T-helper 1 cell treated with Interleukin-12 subunit alpha and Interleukin-12 subunit beta and Interleukin-4 antibody, amounts not matched to agents 30 ng/mL and 1 ng/mL, for 36 hours (primary cell): ENCODE data around the gene BPIFB4. TPM values are rescaled to one million over a fixed set of nuclear protein-coding genes. Genes with fewer than 3 reads are reported as not detected.
"Not testable (repeated sequence)": the region's sequence is repeated elsewhere in the genome, so short reads cannot be mapped to it uniquely, and the experiment has no call there.

Source experiments
- intact Hi-C: fragments of 100-400 bp; cut with micrococcal nuclease; formaldehyde crosslinking; loops from one replicate; pipeline ENCODE4 v1.15.1; 2024
- total RNA-seq: library from RNA; stranded (reverse); gene quantifications from 2 replicates; pipeline ENCODE4 v1.2.3, GENCODE V29; 2022

The BPIFB4 gene
- total RNA-seq, 1 donor from 2014 or later = not detected

- intact Hi-C loops = not testable (repeated sequence)
Measured at GRCh38 chr20:33115501-33115900, 36.1 kb downstream of the BPIFB4 start.

GRCh38 chr20:33119725-33120720 is 40.6 kb downstream of the BPIFB4 start:
- intact Hi-C loops = no loop called here

GRCh38 chr20:33120934-33121333 is 41.5 kb downstream of the BPIFB4 start:
- intact Hi-C loops = no loop called here

- intact Hi-C loops = not testable (repeated sequence)
Measured at GRCh38 chr20:33122297-33122696, 42.9 kb downstream of the BPIFB4 start.

- intact Hi-C loops = no loop called here
Measured at GRCh38 chr20:33124261-33124660, 44.8 kb downstream of the BPIFB4 start.

GRCh38 chr20:33124994-33125393 is 45.6 kb downstream of the BPIFB4 start:
- intact Hi-C loops = no loop called here

- intact Hi-C loops = no loop called here
Measured at GRCh38 chr20:33125983-33126382, 46.5 kb downstream of the BPIFB4 start.

GRCh38 chr20:33127422-33128097 is 48.1 kb downstream of the BPIFB4 start:
- intact Hi-C loops = no loop called here

- intact Hi-C loops = no loop called here
Measured at GRCh38 chr20:33130568-33131061, 51.2 kb downstream of the BPIFB4 start.

- intact Hi-C loops = no loop called here
Measured at GRCh38 chr20:33131949-33132473, 52.6 kb downstream of the BPIFB4 start.

- intact Hi-C loops = no loop called here
Measured at GRCh38 chr20:33132513-33133372, 53.3 kb downstream of the BPIFB4 start.

- intact Hi-C loops = no loop called here
Measured at GRCh38 chr20:33133373-33133941, 54.0 kb downstream of the BPIFB4 start.

- intact Hi-C loops = no loop called here
Measured at GRCh38 chr20:33137195-33137594, 57.8 kb downstream of the BPIFB4 start.

- intact Hi-C loops = no loop called here
Measured at GRCh38 chr20:33139467-33139866, 60.0 kb downstream of the BPIFB4 start.

GRCh38 chr20:33145521-33145920 is 66.1 kb downstream of the BPIFB4 start:
- intact Hi-C loops = no loop called here

- intact Hi-C loops = no loop called here
Measured at GRCh38 chr20:33147299-33147698, 67.9 kb downstream of the BPIFB4 start.

- intact Hi-C loops = no loop called here
Measured at GRCh38 chr20:33148040-33148439, 68.6 kb downstream of the BPIFB4 start.

GRCh38 chr20:33154252-33154651 is 74.8 kb downstream of the BPIFB4 start:
- intact Hi-C loops = no loop called here

GRCh38 chr20:33158637-33159385 is 79.4 kb downstream of the BPIFB4 start:
- intact Hi-C loops = no loop called here

GRCh38 chr20:33159713-33160112 is 80.3 kb downstream of the BPIFB4 start:
- intact Hi-C loops = no loop called here
